HepG2 (cell line): ENCODE results near the gene HOXA13. TPM values are rescaled to one million over a fixed set of nuclear protein-coding genes. Genes with fewer than 3 reads are reported as not detected.
A peak's percentile ranks its signal among the peaks of the same experiment; 100 is the strongest.

Experiments
- ATAC-seq: fragments of 200-7000 bp; cut with Tn5 transposase; 3 replicates; pipeline ENCODE4 v1.9.1; 2020; ENCODE audit warnings: mild to moderate bottlenecking, moderate library complexity
- BruUV-seq: library from RNA; stranded (reverse); fragments of 400-500 nt; replicated peaks from 2 replicates; lab custom pipeline; 2021; lab: Mats Ljungman, UMichigan
- CTCF ChIA-PET: fragments of 300-600 bp; formaldehyde crosslinking; extraction: SDS; loops from one replicate; lab custom pipeline; 2021; ENCODE audit warnings: low total read pairs, inconsistent platforms, low intra/inter-chr PET ratio; lab: Yijun Ruan, JAX
- POLR2A ChIA-PET: fragments of 350-600 bp; sonication (Branson Sonifier 250); formaldehyde crosslinking; loops from one replicate; lab custom pipeline; 2020; ENCODE audit warnings: antibody characterized with exemption, inconsistent platforms; lab: Yijun Ruan, JAX
- DNase-seq: peaks from one replicate; pipeline ENCODE4 v3.0.0-alpha.2; 2015; ENCODE audit warnings: low spot score
- FAIRE-seq: peaks from 3 replicates; lab custom pipeline; 2011; peaks lifted over from hg19 to GRCh38; lab: Jason Lieb, UNC
- H2AFZ ChIP-seq: one replicate; pipeline ENCODE4 v1.6.1; 2011; ENCODE audit warnings: low read length, inconsistent platforms
- H3K27ac ChIP-seq: fragments of 300-600 bp; 3 replicates; pipeline ENCODE4 v1.8.0; 2011; ENCODE audit warnings: mixed run types, mild to moderate bottlenecking, mixed read lengths, low read length, inconsistent platforms; ENCODE audit not compliant: insufficient read depth; ENCODE audit errors: extremely low read length
- H3K27me3 ChIP-seq, 2 experiments: fragments of 200-600 bp in 1 of 2; 2 replicates in 1 of 2; 3 replicates in 1 of 2; pipeline versions ENCODE4 v1.6.0 to v1.8.0; 2011; ENCODE audit warnings: low read length in 2 of 2, mild to moderate bottlenecking in 2 of 2, moderate library complexity in 2 of 2, inconsistent platforms in 1 of 2; ENCODE audit not compliant: insufficient read depth in 2 of 2, control insufficient read depth in 1 of 2
- H3K36me3 ChIP-seq, 2 experiments: fragments of 200-600 bp in 1 of 2; replicated peaks in 1 of 2; 2 replicates in 1 of 2; 3 replicates in 1 of 2; pipeline versions ENCODE4 v1.5.1 to v1.8.0; 2011; ENCODE audit warnings: low read length in 2 of 2, inconsistent platforms in 1 of 2; ENCODE audit not compliant: insufficient read depth in 2 of 2, control insufficient read depth in 1 of 2
- H3K4me1 ChIP-seq: 2 replicates; pipeline ENCODE4 v1.5.1; 2012; ENCODE audit warnings: low read length, inconsistent platforms; ENCODE audit not compliant: insufficient read depth
- H3K4me2 ChIP-seq: 2 replicates; pipeline ENCODE4 v1.6.0; 2011; ENCODE audit warnings: low read depth, low read length, inconsistent platforms
- H3K4me3 ChIP-seq, 3 experiments: fragments of 200-600 bp in 1 of 3; sonication (generic), shearing (Covaris generic) in 1 of 3; replicated peaks in 1 of 3; 2 replicates each; pipeline ENCODE4 v1.5.1; 2011 to 2016; ENCODE audit warnings: low read length in 3 of 3, inconsistent platforms in 2 of 3, low read depth in 2 of 3, mild to moderate bottlenecking in 2 of 3, control low read depth in 1 of 3, mixed read lengths in 1 of 3; ENCODE audit not compliant: insufficient read depth in 1 of 3
- H3K79me2 ChIP-seq: one replicate; pipeline ENCODE4 v1.6.1; 2011; ENCODE audit warnings: low read length, inconsistent platforms; ENCODE audit not compliant: insufficient read depth
- H3K9ac ChIP-seq: 2 replicates; pipeline ENCODE4 v1.6.0; 2011; ENCODE audit warnings: mild to moderate bottlenecking, low read depth, low read length, inconsistent platforms; ENCODE audit not compliant: insufficient read depth
- H3K9me3 ChIP-seq: 2 replicates; pipeline ENCODE4 v1.5.1; 2012; ENCODE audit warnings: mild to moderate bottlenecking, low read length
- H4K20me1 ChIP-seq: 2 replicates; pipeline ENCODE4 v1.6.0; 2011; ENCODE audit warnings: inconsistent platforms, mild to moderate bottlenecking, low read length, moderate library complexity; ENCODE audit not compliant: insufficient read depth
- CBX2 ChIP-seq, 2 experiments: fragments of 200-600 bp in 1 of 2; sonication (generic); formaldehyde crosslinking in 1 of 2; IDR thresholded peaks; 2 replicates each; pipeline versions ENCODE4 v1.7.0 to v1.8.1; 2018 to 2022; ENCODE audit warnings: low read depth in 2 of 2, low read length in 1 of 2, mild to moderate bottlenecking in 1 of 2, missing genetic modification reagents in 1 of 2
- CCDC6 ChIP-seq: sonication (generic); formaldehyde crosslinking; IDR thresholded peaks from 2 replicates; pipeline ENCODE4 v1.8.1; 2022; ENCODE audit warnings: mild to moderate bottlenecking, missing genetic modification reagents, moderate library complexity
- GABPB1 ChIP-seq: IDR thresholded peaks from 2 replicates; pipeline ENCODE4 v1.6.1; 2016; ENCODE audit warnings: mild to moderate bottlenecking, missing genetic modification reagents, moderate library complexity, missing compliant biosample characterization
- RNF2 ChIP-seq: fragments of 450-650 bp; conservative IDR thresholded peaks from 2 replicates; pipeline ENCODE4 v1.6.1; 2016; ENCODE audit warnings: low read depth
- RORA ChIP-seq: sonication (generic); formaldehyde crosslinking; IDR thresholded peaks from 2 replicates; pipeline ENCODE4 v1.5.0; 2020; ENCODE audit warnings: mild to moderate bottlenecking, missing genetic modification reagents, moderate library complexity
- TBL1XR1 ChIP-seq: fragments of 150-350 bp; IDR thresholded peaks from 2 replicates; pipeline ENCODE4 v1.6.1; 2014; ENCODE audit warnings: borderline replicate concordance, low read length; ENCODE audit not compliant: partially characterized antibody
- TGIF2 ChIP-seq: IDR thresholded peaks from 2 replicates; pipeline ENCODE4 v1.6.1; 2016; ENCODE audit warnings: control low read depth, missing compliant biosample characterization
- ZNF24 ChIP-seq: fragments of 450-650 bp; IDR thresholded peaks from 2 replicates; pipeline ENCODE4 v1.6.1; 2017; ENCODE audit warnings: antibody characterized with exemption, mild to moderate bottlenecking
- ZNF382 ChIP-seq: sonication (generic); formaldehyde crosslinking; IDR thresholded peaks from 2 replicates; pipeline ENCODE4 v1.5.0; 2020; ENCODE audit warnings: missing genetic modification reagents, mild to moderate bottlenecking, borderline replicate concordance
- ZNF572 ChIP-seq: sonication (generic); formaldehyde crosslinking; IDR thresholded peaks from 2 replicates; pipeline ENCODE4 v1.5.1; 2020; ENCODE audit warnings: mild to moderate bottlenecking, missing genetic modification reagents
- ZNF879 ChIP-seq: sonication (generic); formaldehyde crosslinking; IDR thresholded peaks from 2 replicates; pipeline ENCODE4 v1.8.1; 2023; ENCODE audit warnings: missing genetic modification reagents
- WGBS: methylation state at CpG from one replicate; pipeline ENCODE4 v1.1.6; 2017; ENCODE audit warnings: low lambda C conversion rate; 5-methylcytosine and 5-hydroxymethylcytosine counted together
- in situ Hi-C: cut with HindIII; loops from 2 replicates; pipeline ENCODE4 v1.10.0; 2017; ENCODE audit warnings: low pct_unique_long_range_greater_than_20kb; ENCODE audit not compliant: extremely low pct_ligation_motif_present
- intact Hi-C: fragments of 100-400 bp; cut with micrococcal nuclease; formaldehyde crosslinking; loops from one replicate; pipeline ENCODE4 v1.10.0; 2022; ENCODE audit not compliant: unreplicated experiment
- polyA plus RNA-seq, 8 experiments: library from polyadenylated mRNA; depleted of rRNA in 3 of 8; stranded (reverse) in 7 of 8; unstranded in 1 of 8; fragments of >200 nt; fragmentation: Illumina TruSeq in 4 of 8; extraction: Trizol in 4 of 8; gene quantifications; 2 replicates each; pipeline versions ENCODE4 v1.2.1 to v1.2.3, GENCODE V29; 2011 to 2016; ENCODE audit warnings: low read depth in 4 of 8, missing spikeins in 1 of 8, mixed read lengths in 1 of 8; ENCODE audit not compliant: insufficient read depth in 1 of 8
- total RNA-seq, 5 experiments: library from RNA; depleted of rRNA; stranded (reverse); fragments of >200 nt; fragmentation: Illumina TruSeq; extraction: Trizol; gene quantifications; 2 replicates each; pipeline ENCODE4 v1.2.3, GENCODE V29; 2016; ENCODE audit warnings: low read depth in 1 of 5

Gene HOXA13
- total and polyA plus RNA-seq, 2 of the 13 experiments (the other 11 are each of a cell fraction or from before 2014, with no cell fraction given) = 0.01 to 0.04 TPM

GRCh38 chr7:27152816-27153442, 47.0 kb downstream of the HOXA13 start:
- in situ Hi-C loops = loop anchor here (25.0 kb wide), 1 partner anchor 1066 kb away; no protein-coding TSS in a partner anchor
- Histone ChIP-seq H4K20me1 (no peaks in the 10 kb centered on the region), H3K4me2 (peak overlapping the region; percentile 56), H3K79me2 (peaks cover 5% of the 10 kb centered on the region), H3K36me3 (no peaks in the 10 kb centered on the region), H3K4me1 (peaks cover 51% of the 10 kb centered on the region), H3K27ac (no peak overlapping the region), H3K4me3 (peak overlapping the region in 1 of 3 experiments; percentile 44; a peak in 1 of 6 replicates), H3K9ac (no peak overlapping the region), H3K27me3 (peaks cover 6 to 61% of the 10 kb centered on the region in 2 experiments), H3K9me3 (no peaks in the 10 kb centered on the region), H2AFZ (no peak overlapping the region)
- intact Hi-C loops = no loop called here
- DNase-seq (no peak), ATAC-seq (no peak), FAIRE-seq (no peak)
- TF ChIP-seq CBX2 (IDR thresholded peaks at IDR 0.05; ENCODE audit: low read depth, low read length) (peak; percentile 72; the same call in 1 of the 2 replicates), CBX2 (CRISPR knock-in tag; IDR thresholded peaks at IDR 0.05; ENCODE audit: low read depth) (no peak), TGIF2 (CRISPR knock-in tag) (no peak), RORA (CRISPR knock-in tag) (no peak)
- CTCF ChIA-PET = interaction anchor here (0.6 kb wide), 1 partner anchor 43 kb away, joined by 3 read pairs; no protein-coding TSS in a partner anchor
- 68% methylated on average over 11 of the region's 22 CpGs for WGBS
- no TSS peak for BruUV-seq
- POLR2A ChIA-PET = interaction anchor here (0.8 kb wide), 1 partner anchor 22 kb away, joined by 3 read pairs; no protein-coding TSS in a partner anchor

GRCh38 chr7:27151931-27152815, 47.7 kb downstream of the HOXA13 start, which contains the start of gene HOXA3:
HOXA3 (minus strand) TSS chr7:27152583; CDS start chr7:27110640, 41,943 bp downstream.
- peaks cover 51% of the 10 kb centered on the region for H3K4me1 ChIP-seq
- H3K4me2 ChIP-seq = peak within 1 kb of the TSS; percentile 88
- no TSS peak for BruUV-seq
- no peak within 1 kb of the TSS for H2AFZ ChIP-seq
- peaks cover 5% of the 10 kb centered on the region for H3K79me2 ChIP-seq
- H3K9ac ChIP-seq = no peak within 1 kb of the TSS
- intact Hi-C loops = no loop called here
- H3K27me3 ChIP-seq = peaks cover 6 to 54% of the 10 kb centered on the region in 2 experiments
- no peak within 1 kb of the TSS for H3K27ac ChIP-seq
- H4K20me1 ChIP-seq = no peaks in the 10 kb centered on the region
- ChIA-PET POLR2A (interaction anchor here (0.8 kb wide), 1 partner anchor 21 kb away, joined by 3 read pairs; no protein-coding TSS in a partner anchor), CTCF (interaction anchor here (0.6 to 1.7 kb wide), 2 partner anchors 9 to 44 kb away, joined by 3 to 13 read pairs; no protein-coding TSS in a partner anchor)
- no peak for FAIRE-seq
- H3K36me3 ChIP-seq = no peaks in the 10 kb centered on the region
- peak; percentile 7; the same call in 2 of the 3 replicates for ATAC-seq
- peak within 1 kb of the TSS; percentile 2 to 88 (median 85); a peak in 3 of 6 replicates for H3K4me3 ChIP-seq
- 48% methylated on average over 42 of the region's 53 CpGs for WGBS
- in situ Hi-C loops = loop anchor here (25.0 kb wide), 1 partner anchor 1065 kb away; no protein-coding TSS in a partner anchor
- no peak for DNase-seq
- H3K9me3 ChIP-seq = no peaks in the 10 kb centered on the region
- 0 out of 2 replicates have a peak, but pooled peaks have one; percentile 41 for TF ChIP-seq CBX2 (IDR thresholded peaks at IDR 0.05; ENCODE audit: low read depth, low read length)
- TF ChIP-seq CBX2 (CRISPR knock-in tag; IDR thresholded peaks at IDR 0.05; ENCODE audit: low read depth) = no peak
- TF ChIP-seq ZNF572 (CRISPR knock-in tag) = no peak
- no peak for TF ChIP-seq ZNF382
- TF ChIP-seq CCDC6 = no peak
- no peak for TF ChIP-seq ZNF24
- no peak for TF ChIP-seq ZNF879 (CRISPR knock-in tag)
- peak; percentile 39; the same call in 1 of the 2 replicates for TF ChIP-seq RNF2
- TF ChIP-seq TBL1XR1 = no peak
- TF ChIP-seq GABPB1 (CRISPR knock-in tag) = no peak
